AG04449 (cell line): ENCODE data around the gene ABCC5.

Experiments
- CTCF ChIA-PET: fragments of 350-600 bp; formaldehyde crosslinking; extraction: SDS; loops from one replicate; lab custom pipeline; 2021; ENCODE audit warnings: antibody characterized with exemption; lab: Yijun Ruan, JAX
- POLR2A ChIA-PET: fragments of 400-600, 350-600 bp; formaldehyde crosslinking; extraction: SDS; loops from one replicate; lab custom pipeline; 2020; ENCODE audit warnings: antibody characterized with exemption, inconsistent platforms; lab: Yijun Ruan, JAX
- DNase-seq: peaks from one replicate; pipeline ENCODE4 v3.0.0-alpha.2; 2010; ENCODE audit warnings: low read depth, low spot score
- H3K4me3 ChIP-seq: 2 replicates; pipeline ENCODE4 v1.5.1; 2011; ENCODE audit warnings: low read depth, mild to moderate bottlenecking, control low read depth, low read length
- CTCF ChIP-seq: IDR thresholded peaks from one replicate; pipeline ENCODE4 v1.5.1; 2011; ENCODE audit warnings: mild to moderate bottlenecking, moderate library complexity, low read length, control low read depth, inconsistent platforms; ENCODE audit not compliant: insufficient read depth; ENCODE audit errors: missing control alignments

The ABCC5 gene

GRCh38 chr3:184001761-184002160 is 15.9 kb downstream of the ABCC5 start:
- DNase-seq = no peak
- ChIA-PET CTCF (interaction anchor here (0.7 to 1.7 kb wide), 4 partner anchors 13 to 176 kb away, joined by 3 to 6 read pairs (median 3); partner anchors contain the start of genes ABCC5 and PARL), POLR2A (no interaction called here)
- TF ChIP-seq CTCF = no peak
- H3K4me3 ChIP-seq = no peak overlapping the region

- CTCF ChIA-PET = interaction anchor here (0.6 to 1.4 kb wide), 5 partner anchors 9 to 272 kb away, joined by 3 to 4 read pairs (median 3); partner anchors contain the start of gene EEF1AKMT4
- no peak for DNase-seq
- H3K4me3 ChIP-seq = no peak overlapping the region
- no peak for TF ChIP-seq CTCF
- POLR2A ChIA-PET = no interaction called here
Observed at GRCh38 chr3:183991403-183991802, 26.3 kb downstream of the ABCC5 start.

- ChIA-PET CTCF (interaction anchor here (0.7 to 3.6 kb wide), 5 partner anchors 9 to 29 kb away, joined by 3 to 20 read pairs (median 5); partner anchors contain the start of gene ABCC5), POLR2A (interaction anchor here (0.5 kb wide), 1 partner anchor 53 kb away, joined by 3 read pairs; no protein-coding TSS in a partner anchor)
- no peak for TF ChIP-seq CTCF
Observed at GRCh38 chr3:183988216-183988790, 29.4 kb downstream of the ABCC5 start.

GRCh38 chr3:183987000-183987600 is 30.6 kb downstream of the ABCC5 start:
- no peak overlapping the region for H3K4me3 ChIP-seq
- ChIA-PET POLR2A (no interaction called here), CTCF (interaction anchor here (1.3 to 3.6 kb wide), 3 partner anchors 9 to 30 kb away, joined by 5 to 20 read pairs (median 5); partner anchors contain the start of gene ABCC5)
- TF ChIP-seq CTCF = no peak
- DNase-seq = no peak

More at GRCh38 chr3:183988216-183988790, 29.4 kb downstream of the ABCC5 start:
- peak; percentile 38 for DNase-seq
- H3K4me3 ChIP-seq = no peak overlapping the region

- ChIA-PET CTCF (interaction anchor here (0.8 kb wide), 1 partner anchor 10 kb away, joined by 4 read pairs; no protein-coding TSS in a partner anchor), POLR2A (no interaction called here)
- no peak for TF ChIP-seq CTCF
- no peak for DNase-seq
- no peak overlapping the region for H3K4me3 ChIP-seq
Observed at GRCh38 chr3:183984749-183985729, 32.6 kb downstream of the ABCC5 start.
